HG03571 (cell line): ENCODE measurements around the gene KCNN1.
"Not testable (repeated sequence)": the region's sequence is repeated elsewhere in the genome, so short reads cannot be mapped to it uniquely, and the experiment has no call there.

Source experiments
- ATAC-seq: cut with Tn5 transposase; IDR thresholded peaks from one replicate; pipeline ENCODE4 v1.9.1; 2021; ENCODE audit not compliant: unreplicated experiment

The KCNN1 gene

GRCh38 chr19:17967257-17968051 lies 547 bp downstream of the KCNN1 start:
- no peak for ATAC-seq

- no peak for ATAC-seq
These were observed 1.5 kb downstream of the KCNN1 start for GRCh38 chr19:17968362-17968761.

GRCh38 chr19:17969096-17969792 lies 2.3 kb downstream of the KCNN1 start:
- no peak for ATAC-seq

GRCh38 chr19:17972230-17972629 lies 5.3 kb downstream of the KCNN1 start:
- ATAC-seq: no peak

GRCh38 chr19:17973759-17974158 lies 6.9 kb downstream of the KCNN1 start:
- no peak for ATAC-seq

GRCh38 chr19:17974551-17974950 lies 7.6 kb downstream of the KCNN1 start:
- no peak for ATAC-seq

GRCh38 chr19:17975032-17975431 lies 8.1 kb downstream of the KCNN1 start:
- ATAC-seq: no peak

- ATAC-seq: no peak
These were observed 10.1 kb downstream of the KCNN1 start for GRCh38 chr19:17977021-17977420.

- ATAC-seq: no peak
These were observed 10.6 kb downstream of the KCNN1 start for GRCh38 chr19:17977488-17977887.

GRCh38 chr19:17981611-17982010 lies 14.7 kb downstream of the KCNN1 start:
- no peak for ATAC-seq

GRCh38 chr19:17982430-17982829 lies 15.5 kb downstream of the KCNN1 start:
- ATAC-seq: no peak

GRCh38 chr19:17985037-17985818 lies 18.3 kb downstream of the KCNN1 start:
- no peak for ATAC-seq

GRCh38 chr19:17986569-17986968 lies 19.7 kb downstream of the KCNN1 start:
- not testable (repeated sequence) for ATAC-seq

GRCh38 chr19:17988161-17988560 lies 21.3 kb downstream of the KCNN1 start:
- ATAC-seq: no peak

- no peak for ATAC-seq
These were observed 22.7 kb downstream of the KCNN1 start for GRCh38 chr19:17989425-17990094.

GRCh38 chr19:17993076-17993813 lies 26.3 kb downstream of the KCNN1 start:
- ATAC-seq: no peak

- ATAC-seq: no peak
These were observed 30.0 kb downstream of the KCNN1 start for GRCh38 chr19:17996826-17997316.

- ATAC-seq: no peak
These were observed 31.3 kb downstream of the KCNN1 start for GRCh38 chr19:17997969-17998826.

- no peak for ATAC-seq
These were observed 31.9 kb downstream of the KCNN1 start for GRCh38 chr19:17998827-17999150.
